LNCaP clone FGC (cell line): Measurements from ENCODE around the gene ZBP1.

Experiments
- DNase-seq: peaks from one replicate; pipeline ENCODE4 v3.0.0-alpha.2; 2011; ENCODE audit warnings: low read depth
- H3K4me3 ChIP-seq: 2 replicates; pipeline ENCODE4 v1.5.1; 2011; ENCODE audit warnings: mild to moderate bottlenecking, low read depth, low read length, control low read depth
- CTCF ChIP-seq: IDR thresholded peaks from 2 replicates; pipeline ENCODE4 v1.5.1; 2012; ENCODE audit warnings: mild to moderate bottlenecking; ENCODE audit not compliant: control insufficient read depth, insufficient read depth; ENCODE audit errors: extremely low read depth

ZBP1 gene

GRCh38 chr20:57571782-57572416 lies 48.3 kb downstream of the ZBP1 start:
- no peak for DNase-seq
- no peak overlapping the region for H3K4me3 ChIP-seq
- no peak for TF ChIP-seq CTCF

- H3K4me3 ChIP-seq = no peak overlapping the region
- TF ChIP-seq CTCF = no peak
- DNase-seq = no peak
Observed at GRCh38 chr20:57570920-57571319, 49.3 kb downstream of the ZBP1 start.

- H3K4me3 ChIP-seq = no peak overlapping the region
- no peak for TF ChIP-seq CTCF
- no peak for DNase-seq
Observed at GRCh38 chr20:57570145-57570850, 49.9 kb downstream of the ZBP1 start.

- TF ChIP-seq CTCF = no peak
- no peak overlapping the region for H3K4me3 ChIP-seq
- no peak for DNase-seq
Observed at GRCh38 chr20:57568960-57569359, 51.3 kb downstream of the ZBP1 start.

GRCh38 chr20:57568088-57568896 lies 51.9 kb downstream of the ZBP1 start:
- no peak for TF ChIP-seq CTCF
- H3K4me3 ChIP-seq = no peak overlapping the region
- no peak for DNase-seq

- DNase-seq = no peak
- no peak for TF ChIP-seq CTCF
- H3K4me3 ChIP-seq = no peak overlapping the region
Observed at GRCh38 chr20:57567471-57568079, 52.7 kb downstream of the ZBP1 start.
